H9 (cell line): Measurements from ENCODE around the gene RUBCN. TPM values are rescaled to one million over a fixed set of nuclear protein-coding genes. Genes with fewer than 3 reads are reported as not detected.
"Not testable (repeated sequence)": the region's sequence is repeated elsewhere in the genome, so short reads cannot be mapped to it uniquely, and the experiment has no call there.

Source experiments
- DNase-seq: peaks from one replicate; pipeline ENCODE4 v3.0.0-alpha.2; 2017
- H2AFZ ChIP-seq: one replicate; pipeline ENCODE4 v1.6.1; 2013; ENCODE audit warnings: mild to moderate bottlenecking, low read length, control low read depth, moderate library complexity
- H2AK5ac ChIP-seq: 2 replicates; pipeline ENCODE4 v1.6.1; 2013; ENCODE audit warnings: low read length, control low read depth, mixed read lengths; ENCODE audit not compliant: insufficient read length
- H2BK120ac ChIP-seq: one replicate; pipeline ENCODE4 v1.6.1; 2013; ENCODE audit warnings: low read depth, mild to moderate bottlenecking, low read length, control low read depth, inconsistent platforms; ENCODE audit not compliant: poor library complexity, severe bottlenecking
- H2BK12ac ChIP-seq: 2 replicates; pipeline ENCODE4 v1.6.1; 2013; ENCODE audit warnings: low read length, control low read depth, mixed read lengths, low read depth; ENCODE audit not compliant: insufficient read length
- H2BK15ac ChIP-seq: 2 replicates; pipeline ENCODE4 v1.6.1; 2013; ENCODE audit warnings: low read depth, low read length, control low read depth
- H2BK20ac ChIP-seq: one replicate; pipeline ENCODE4 v1.6.1; 2013; ENCODE audit warnings: low read depth, mild to moderate bottlenecking, low read length, control low read depth, inconsistent platforms; ENCODE audit not compliant: poor library complexity, severe bottlenecking
- H2BK5ac ChIP-seq: 2 replicates; pipeline ENCODE4 v1.6.1; 2013; ENCODE audit warnings: low read length, control low read depth, mixed read lengths; ENCODE audit not compliant: insufficient read length
- H3K14ac ChIP-seq: 2 replicates; pipeline ENCODE4 v1.6.1; 2013; ENCODE audit warnings: low read length, control low read depth; ENCODE audit not compliant: insufficient read depth
- H3K18ac ChIP-seq: 2 replicates; pipeline ENCODE4 v1.6.1; 2013; ENCODE audit warnings: low read depth, mild to moderate bottlenecking, mixed read lengths, low read length, control low read depth; ENCODE audit not compliant: insufficient read length
- H3K23ac ChIP-seq: 2 replicates; pipeline ENCODE4 v1.6.1; 2013; ENCODE audit warnings: low read length, control low read depth, mixed read lengths, low read depth; ENCODE audit not compliant: insufficient read length
- H3K23me2 ChIP-seq: 2 replicates; pipeline ENCODE4 v1.6.1; 2013; ENCODE audit warnings: low read depth, mild to moderate bottlenecking, mixed read lengths, low read length, control low read depth; ENCODE audit not compliant: insufficient read length, poor library complexity, severe bottlenecking
- H3K27ac ChIP-seq: 2 replicates; pipeline ENCODE4 v1.5.1; 2013; ENCODE audit warnings: low read length, control low read depth, mixed read lengths, low read depth; ENCODE audit not compliant: insufficient read length
- H3K27me3 ChIP-seq: 2 replicates; pipeline ENCODE4 v1.6.1; 2013; ENCODE audit warnings: low read length, control low read depth, inconsistent platforms; ENCODE audit not compliant: insufficient read depth
- H3K4ac ChIP-seq: 2 replicates; pipeline ENCODE4 v1.6.1; 2013; ENCODE audit warnings: low read depth, mild to moderate bottlenecking, control low read depth, inconsistent platforms, low read length, moderate library complexity
- H3K4me1 ChIP-seq: 2 replicates; pipeline ENCODE4 v1.6.1; 2013; ENCODE audit warnings: low read length, control low read depth, inconsistent platforms; ENCODE audit not compliant: insufficient read depth
- H3K4me2 ChIP-seq: 2 replicates; pipeline ENCODE4 v1.6.1; 2013; ENCODE audit warnings: low read length, control low read depth, mixed read lengths; ENCODE audit not compliant: insufficient read length, insufficient read depth
- H3K56ac ChIP-seq: 2 replicates; pipeline ENCODE4 v1.6.1; 2013; ENCODE audit warnings: low read depth, mild to moderate bottlenecking, mixed read lengths, low read length, control low read depth; ENCODE audit not compliant: insufficient read length
- H3K79me1 ChIP-seq: 2 replicates; pipeline ENCODE4 v1.6.1; 2013; ENCODE audit warnings: low read depth, mild to moderate bottlenecking, moderate library complexity, low read length, control low read depth, inconsistent platforms; ENCODE audit not compliant: insufficient read depth, poor library complexity, severe bottlenecking
- H3K79me2 ChIP-seq: 2 replicates; pipeline ENCODE4 v1.6.1; 2013; ENCODE audit warnings: low read length, control low read depth, inconsistent platforms; ENCODE audit not compliant: insufficient read depth
- H3K9ac ChIP-seq: 2 replicates; pipeline ENCODE4 v1.6.1; 2013; ENCODE audit warnings: low read length, control low read depth, mixed read lengths; ENCODE audit not compliant: insufficient read length; ENCODE audit errors: extremely low read depth
- H3K9me3 ChIP-seq: one replicate; pipeline ENCODE4 v1.6.1; 2013; ENCODE audit warnings: low read depth, low read length, inconsistent platforms; ENCODE audit not compliant: control insufficient read depth
- H3T11ph ChIP-seq: one replicate; pipeline ENCODE4 v1.6.1; 2013; ENCODE audit warnings: mild to moderate bottlenecking, low read length, control low read depth, inconsistent platforms
- H4K20me1 ChIP-seq: one replicate; pipeline ENCODE4 v1.6.1; 2013; ENCODE audit not compliant: control insufficient read depth, insufficient read length, insufficient read depth
- H4K5ac ChIP-seq: 2 replicates; pipeline ENCODE4 v1.6.1; 2013; ENCODE audit warnings: low read depth, mild to moderate bottlenecking, mixed read lengths, low read length, control low read depth; ENCODE audit not compliant: insufficient read length
- H4K8ac ChIP-seq: replicated peaks from 2 replicates; pipeline ENCODE4 v1.6.1; 2013; ENCODE audit warnings: low read length, control low read depth, mixed read lengths, low read depth; ENCODE audit not compliant: insufficient read length
- H4K91ac ChIP-seq: 2 replicates; pipeline ENCODE4 v1.6.1; 2013; ENCODE audit warnings: low read depth, mild to moderate bottlenecking, moderate library complexity, mixed read lengths, low read length, control low read depth; ENCODE audit not compliant: insufficient read length
- H3K27ac Mint-ChIP-seq, 3 experiments: 2 replicates in 2 of 3; 3 replicates in 1 of 3; pipeline ENCODE4 v1.8.0; 2020 to 2021; ENCODE audit warnings: mixed read lengths in 3 of 3, mild to moderate bottlenecking in 1 of 3, moderate library complexity in 1 of 3
- H3K27me3 Mint-ChIP-seq: 2 replicates; pipeline ENCODE4 v1.8.0; 2021; ENCODE audit warnings: low read depth, mild to moderate bottlenecking, moderate library complexity, mixed read lengths
- H3K36me3 Mint-ChIP-seq, 3 experiments: 2 replicates in 2 of 3; 3 replicates in 1 of 3; pipeline ENCODE4 v1.8.0; 2020 to 2021; ENCODE audit warnings: low read depth in 3 of 3, mixed read lengths in 3 of 3; ENCODE audit not compliant: insufficient read depth in 1 of 3
- H3K4me1 Mint-ChIP-seq, 2 experiments: 2 replicates each; pipeline ENCODE4 v1.8.0; 2020; ENCODE audit warnings: mixed read lengths in 2 of 2
- H3K4me3 Mint-ChIP-seq, 2 experiments: 2 replicates in 1 of 2; 3 replicates in 1 of 2; pipeline ENCODE4 v1.8.0; 2020 to 2021; ENCODE audit warnings: mild to moderate bottlenecking in 2 of 2, mixed read lengths in 2 of 2, moderate library complexity in 1 of 2
- H3K9me3 Mint-ChIP-seq, 2 experiments: 2 replicates in 1 of 2; 3 replicates in 1 of 2; pipeline ENCODE4 v1.8.0; 2020; ENCODE audit warnings: mild to moderate bottlenecking in 2 of 2, mixed read lengths in 2 of 2, moderate library complexity in 1 of 2
- WGBS: extraction: QIAGEN DNeasy Blood & Tissue Kit; methylation state at CpG from one replicate; pipeline ENCODE4 v1.1.7; 2013; ENCODE audit warnings: missing lambda C conversion rate, low lambda C conversion rate, mixed read lengths; ENCODE audit not compliant: insufficient read length; ENCODE audit errors: extremely low coverage; 5-methylcytosine and 5-hydroxymethylcytosine counted together
- total RNA-seq: library from RNA; stranded (reverse); gene quantifications from 2 replicates; pipeline ENCODE4 v1.2.1, GENCODE V29; 2021
- TF ChIP-seq, protein P1 (sequence below): fragments of 200-600 bp; sonication (generic); conservative IDR thresholded peaks from 3 replicates; pipeline ENCODE4 v1.8.0; 2021; ENCODE audit warnings: antibody characterized with exemption, mild to moderate bottlenecking

The RUBCN gene
- total RNA-seq, 1 experiment from 2014 or later = 17.7 TPM

GRCh38 chr3:197631989-197632388, 104.7 kb downstream of the RUBCN start:
- H3K4me1 Mint-ChIP-seq, H3K79me2 ChIP-seq, H2BK15ac ChIP-seq, H4K5ac ChIP-seq, H2BK120ac ChIP-seq, H3K9me3 Mint-ChIP-seq, H3K79me1 ChIP-seq, H3K4me2 ChIP-seq, H4K8ac ChIP-seq, H3K4me1 ChIP-seq, H3T11ph ChIP-seq, H3K23me2 ChIP-seq, H3K23ac ChIP-seq, DNase-seq, H3K27me3 Mint-ChIP-seq, H3K18ac ChIP-seq, H2BK12ac ChIP-seq, H3K4me3 Mint-ChIP-seq, H3K56ac ChIP-seq, H3K27me3 ChIP-seq, H3K27ac Mint-ChIP-seq, H4K91ac ChIP-seq, H3K4ac ChIP-seq, H2AK5ac ChIP-seq, H4K20me1 ChIP-seq, H3K14ac ChIP-seq, H3K27ac ChIP-seq, H2BK5ac ChIP-seq, H2AFZ ChIP-seq, H3K9ac ChIP-seq, H2BK20ac ChIP-seq, H3K9me3 ChIP-seq: not testable (repeated sequence)
- TF ChIP-seq, protein P1, sequence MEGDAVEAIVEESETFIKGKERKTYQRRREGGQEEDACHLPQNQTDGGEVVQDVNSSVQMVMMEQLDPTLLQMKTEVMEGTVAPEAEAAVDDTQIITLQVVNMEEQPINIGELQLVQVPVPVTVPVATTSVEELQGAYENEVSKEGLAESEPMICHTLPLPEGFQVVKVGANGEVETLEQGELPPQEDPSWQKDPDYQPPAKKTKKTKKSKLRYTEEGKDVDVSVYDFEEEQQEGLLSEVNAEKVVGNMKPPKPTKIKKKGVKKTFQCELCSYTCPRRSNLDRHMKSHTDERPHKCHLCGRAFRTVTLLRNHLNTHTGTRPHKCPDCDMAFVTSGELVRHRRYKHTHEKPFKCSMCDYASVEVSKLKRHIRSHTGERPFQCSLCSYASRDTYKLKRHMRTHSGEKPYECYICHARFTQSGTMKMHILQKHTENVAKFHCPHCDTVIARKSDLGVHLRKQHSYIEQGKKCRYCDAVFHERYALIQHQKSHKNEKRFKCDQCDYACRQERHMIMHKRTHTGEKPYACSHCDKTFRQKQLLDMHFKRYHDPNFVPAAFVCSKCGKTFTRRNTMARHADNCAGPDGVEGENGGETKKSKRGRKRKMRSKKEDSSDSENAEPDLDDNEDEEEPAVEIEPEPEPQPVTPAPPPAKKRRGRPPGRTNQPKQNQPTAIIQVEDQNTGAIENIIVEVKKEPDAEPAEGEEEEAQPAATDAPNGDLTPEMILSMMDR = peak; percentile 33; the same call in 1 of the 3 replicates
- H3K36me3 Mint-ChIP-seq = peaks cover 3 to 12% (median 8%) of the 10 kb centered on the region in 3 experiments
- no CpG with 5 or more reads among the region's 11 CpGs for WGBS

- H2BK12ac ChIP-seq, H3K4me1 ChIP-seq, H2BK120ac ChIP-seq, H4K5ac ChIP-seq, H2BK5ac ChIP-seq, H2BK15ac ChIP-seq, H3K27ac Mint-ChIP-seq, H3K4me3 Mint-ChIP-seq, H4K8ac ChIP-seq, H2AFZ ChIP-seq, H3K9me3 Mint-ChIP-seq, H3K27me3 Mint-ChIP-seq, H4K91ac ChIP-seq, H3K4ac ChIP-seq, H3K27ac ChIP-seq, H3K23me2 ChIP-seq, H3K4me2 ChIP-seq, H3K23ac ChIP-seq, H2AK5ac ChIP-seq, H3K18ac ChIP-seq, H3K79me2 ChIP-seq, H2BK20ac ChIP-seq, DNase-seq, H4K20me1 ChIP-seq, H3K14ac ChIP-seq, H3K9ac ChIP-seq, H3K56ac ChIP-seq, H3K9me3 ChIP-seq, H3K27me3 ChIP-seq, H3K79me1 ChIP-seq, H3K4me1 Mint-ChIP-seq, H3T11ph ChIP-seq: not testable (repeated sequence)
- WGBS = no CpG with 5 or more reads among the region's 12 CpGs
- H3K36me3 Mint-ChIP-seq = peaks cover 3 to 12% (median 8%) of the 10 kb centered on the region in 3 experiments
Observed at GRCh38 chr3:197630766-197631165, 105.9 kb downstream of the RUBCN start.
